ENCODE data around the gene TSPAN11. TPM values are rescaled to one million over a fixed set of nuclear protein-coding genes. Genes with fewer than 3 reads are reported as not detected.

Gene TSPAN11
- total RNA-seq, 1 donor from 2014 or later = 17.5 TPM

GRCh38 chr12:30911207-30911606 lies 15.3 kb upstream of the TSPAN11 start:
- Mint-ChIP-seq H3K27me3 (peaks cover 18% of the 10 kb centered on the region), H3K4me1 (ENCODE audit: low read depth) (no peaks in the 10 kb centered on the region), H3K27ac (no peak overlapping the region), H3K4me3 (ENCODE audit: low read depth) (no peak overlapping the region), H3K36me3 (ENCODE audit: insufficient read depth) (no peaks in the 10 kb centered on the region), H3K9me3 (ENCODE audit: low read depth) (no peaks in the 10 kb centered on the region)
- TF ChIP-seq, protein P1, sequence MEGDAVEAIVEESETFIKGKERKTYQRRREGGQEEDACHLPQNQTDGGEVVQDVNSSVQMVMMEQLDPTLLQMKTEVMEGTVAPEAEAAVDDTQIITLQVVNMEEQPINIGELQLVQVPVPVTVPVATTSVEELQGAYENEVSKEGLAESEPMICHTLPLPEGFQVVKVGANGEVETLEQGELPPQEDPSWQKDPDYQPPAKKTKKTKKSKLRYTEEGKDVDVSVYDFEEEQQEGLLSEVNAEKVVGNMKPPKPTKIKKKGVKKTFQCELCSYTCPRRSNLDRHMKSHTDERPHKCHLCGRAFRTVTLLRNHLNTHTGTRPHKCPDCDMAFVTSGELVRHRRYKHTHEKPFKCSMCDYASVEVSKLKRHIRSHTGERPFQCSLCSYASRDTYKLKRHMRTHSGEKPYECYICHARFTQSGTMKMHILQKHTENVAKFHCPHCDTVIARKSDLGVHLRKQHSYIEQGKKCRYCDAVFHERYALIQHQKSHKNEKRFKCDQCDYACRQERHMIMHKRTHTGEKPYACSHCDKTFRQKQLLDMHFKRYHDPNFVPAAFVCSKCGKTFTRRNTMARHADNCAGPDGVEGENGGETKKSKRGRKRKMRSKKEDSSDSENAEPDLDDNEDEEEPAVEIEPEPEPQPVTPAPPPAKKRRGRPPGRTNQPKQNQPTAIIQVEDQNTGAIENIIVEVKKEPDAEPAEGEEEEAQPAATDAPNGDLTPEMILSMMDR (IDR thresholded peaks at IDR 0.05; ENCODE audit: unreplicated experiment) = no peak
- DNase-seq (ENCODE audit: low spot score, unreplicated experiment) = no peak

GRCh38 chr12:30913323-30913722 lies 13.2 kb upstream of the TSPAN11 start:
- DNase-seq (ENCODE audit: low spot score, unreplicated experiment) = no peak
- Mint-ChIP-seq H3K4me3 (ENCODE audit: low read depth) (no peak overlapping the region), H3K36me3 (ENCODE audit: insufficient read depth) (no peaks in the 10 kb centered on the region), H3K27ac (no peak overlapping the region), H3K9me3 (ENCODE audit: low read depth) (no peaks in the 10 kb centered on the region), H3K4me1 (ENCODE audit: low read depth) (no peaks in the 10 kb centered on the region), H3K27me3 (peaks cover 18% of the 10 kb centered on the region)
- TF ChIP-seq, protein P1 (IDR thresholded peaks at IDR 0.05; ENCODE audit: unreplicated experiment) = no peak

DNA sequence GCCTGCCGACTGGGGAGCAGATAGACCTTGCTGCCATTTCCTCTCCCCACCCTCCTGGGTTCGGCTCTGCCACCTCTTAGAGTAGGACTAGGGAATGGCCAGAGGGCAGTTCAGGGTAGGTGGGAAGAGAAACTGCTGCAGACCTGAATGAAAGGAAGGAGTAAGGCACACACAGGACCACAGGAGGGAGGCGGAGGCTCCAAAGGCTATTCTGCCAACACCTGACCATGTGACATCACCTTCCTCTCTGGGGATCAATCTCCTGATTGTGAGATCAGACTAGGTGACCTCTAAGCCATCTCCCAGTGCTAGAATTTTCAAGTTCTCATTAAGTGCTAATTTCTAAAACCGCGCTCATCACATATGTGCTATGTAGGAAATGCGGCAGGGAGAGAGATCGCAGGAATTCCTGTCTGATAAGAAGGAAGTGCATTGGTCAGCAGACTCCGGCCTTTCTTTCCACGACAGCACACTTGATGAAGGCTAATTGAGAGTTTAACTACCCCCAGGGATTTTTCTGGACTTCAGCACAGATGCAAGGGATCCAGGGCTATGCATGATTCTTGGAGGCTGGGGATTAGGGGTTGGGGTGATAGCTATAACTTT lies 11.5 kb upstream of the TSPAN11 start:
- no peaks in the 10 kb centered on the region for H3K4me1 Mint-ChIP-seq (ENCODE audit: low read depth)
- DNase-seq (ENCODE audit: low spot score, unreplicated experiment) = no peak
- H3K27me3 Mint-ChIP-seq = peaks cover 13% of the 10 kb centered on the region
- TF ChIP-seq, protein P1 (IDR thresholded peaks at IDR 0.05; ENCODE audit: unreplicated experiment) = no peak
- H3K9me3 Mint-ChIP-seq (ENCODE audit: low read depth) = no peaks in the 10 kb centered on the region
- no peak overlapping the region for H3K4me3 Mint-ChIP-seq (ENCODE audit: low read depth)
- no peaks in the 10 kb centered on the region for H3K36me3 Mint-ChIP-seq (ENCODE audit: insufficient read depth)
- no peak overlapping the region for H3K27ac Mint-ChIP-seq

DNA sequence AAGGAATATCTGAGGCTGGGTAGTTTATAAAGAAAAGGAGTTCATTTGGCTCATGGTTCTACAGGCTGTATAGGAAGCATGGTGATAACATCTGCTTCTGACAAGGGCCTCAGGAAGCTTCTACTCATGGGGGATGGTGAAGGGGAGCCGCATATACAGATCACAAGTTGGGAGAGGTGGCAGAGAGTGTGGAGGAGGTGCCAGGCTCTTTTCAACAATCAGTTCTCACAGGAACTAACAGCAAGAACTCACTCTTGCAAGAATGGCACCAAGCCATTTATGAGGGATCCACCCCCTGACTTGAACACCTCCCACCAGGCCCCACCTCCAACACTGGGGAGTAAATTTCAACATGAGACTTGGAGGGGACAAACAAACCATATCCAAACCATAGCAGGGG lies 3.5 kb upstream of the TSPAN11 start:
- Mint-ChIP-seq H3K36me3 (ENCODE audit: insufficient read depth) (no peaks in the 10 kb centered on the region), H3K4me3 (ENCODE audit: low read depth) (no peak overlapping the region), H3K9me3 (ENCODE audit: low read depth) (no peaks in the 10 kb centered on the region), H3K4me1 (ENCODE audit: low read depth) (peaks cover 7% of the 10 kb centered on the region), H3K27ac (no peak overlapping the region), H3K27me3 (peaks cover 41% of the 10 kb centered on the region)
- TF ChIP-seq, protein P1 (IDR thresholded peaks at IDR 0.05; ENCODE audit: unreplicated experiment) = no peak
- DNase-seq (ENCODE audit: low spot score, unreplicated experiment) = no peak

GRCh38 chr12:30925607-30926242 lies 823 bp upstream of the TSPAN11 start:
- Mint-ChIP-seq H3K9me3 (ENCODE audit: low read depth) (no peaks in the 10 kb centered on the region), H3K4me3 (ENCODE audit: low read depth) (peak overlapping the region; percentile 67), H3K4me1 (ENCODE audit: low read depth) (peaks cover 7% of the 10 kb centered on the region), H3K27me3 (peaks cover 57% of the 10 kb centered on the region), H3K36me3 (ENCODE audit: insufficient read depth) (no peaks in the 10 kb centered on the region), H3K27ac (peak overlapping the region; percentile 63)
- DNase-seq (ENCODE audit: low spot score, unreplicated experiment) = no peak
- TF ChIP-seq, protein P1 (IDR thresholded peaks at IDR 0.05; ENCODE audit: unreplicated experiment) = no peak

Measured in progenitor cell of endocrine pancreas (in vitro differentiated cells).